ENCODE results near the gene MPO.

MPO gene

DNA sequence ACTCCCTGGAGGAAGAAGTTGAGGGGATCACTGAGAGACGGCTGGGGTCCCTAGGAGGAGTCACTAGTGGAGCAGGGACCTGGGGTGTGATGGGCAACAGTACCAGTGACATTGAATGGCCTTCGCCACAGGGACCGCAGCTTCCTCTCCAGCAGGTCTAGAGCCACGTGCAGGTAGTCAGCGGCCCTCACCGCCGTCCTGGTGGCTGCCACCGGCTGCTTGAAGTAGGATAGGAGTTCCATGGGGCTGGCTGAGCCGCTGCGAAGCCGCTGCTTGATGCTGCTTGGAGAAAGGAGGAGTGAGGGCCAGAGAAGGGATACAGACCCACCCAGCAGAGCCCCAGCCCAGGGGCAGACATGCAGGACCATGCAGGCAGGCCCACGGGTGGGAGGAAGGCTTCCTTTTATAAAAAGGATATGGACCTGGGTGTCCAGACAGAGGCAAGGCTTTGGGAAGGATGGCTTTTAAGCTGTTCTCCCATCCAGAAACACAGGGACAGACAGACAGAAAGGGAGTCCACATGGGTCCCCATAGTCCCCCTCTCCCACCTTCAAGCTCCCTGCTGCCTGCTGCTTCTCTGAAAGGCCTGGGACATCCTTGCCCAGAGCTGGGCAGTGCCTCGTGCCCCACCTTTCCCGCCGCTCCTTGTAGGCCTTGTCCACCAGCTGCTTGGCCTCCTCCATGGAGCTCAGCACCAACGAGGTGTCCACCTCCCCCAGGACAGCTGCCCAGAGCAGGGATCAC is 827 bp downstream of the MPO start:
- DNase-seq (ENCODE audit: low read depth, low spot score), result no peak

DNA sequence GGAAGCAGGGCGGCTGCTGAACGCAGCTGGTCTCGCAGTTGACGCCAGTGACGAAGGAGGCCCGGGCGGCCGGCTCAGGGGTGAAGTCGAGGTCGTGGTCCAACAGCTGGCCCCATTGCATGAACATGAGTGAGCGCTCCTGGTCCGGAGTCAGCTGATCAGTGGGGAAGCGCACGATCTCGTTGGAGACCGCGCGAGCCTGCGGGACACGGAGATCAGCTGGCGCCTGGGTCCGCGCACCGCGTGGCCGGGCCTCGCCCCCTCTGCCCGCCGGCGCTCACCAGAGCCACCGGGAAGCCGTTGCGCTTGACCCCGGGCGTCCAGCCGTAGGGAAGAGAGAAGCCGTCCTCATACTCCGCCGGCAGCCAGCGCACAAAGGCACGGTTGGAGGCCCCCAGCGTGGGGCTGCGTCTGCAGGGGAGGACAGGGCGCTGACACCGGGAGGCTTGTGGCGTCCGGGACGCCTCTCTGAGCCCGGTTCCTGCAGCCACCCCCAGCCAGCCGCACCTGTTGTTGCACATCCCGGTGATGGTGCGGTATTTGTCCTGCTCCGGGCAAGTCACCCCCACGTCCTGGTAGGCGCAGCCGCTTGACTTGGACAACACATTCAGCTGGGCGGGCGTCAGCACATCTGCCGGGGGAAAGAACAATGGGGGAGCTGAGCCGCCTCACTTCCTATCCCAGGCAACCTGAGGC is 1.6 kb downstream of the MPO start:
- peak; percentile 18 for DNase-seq (ENCODE audit: low read depth, low spot score)

DNA sequence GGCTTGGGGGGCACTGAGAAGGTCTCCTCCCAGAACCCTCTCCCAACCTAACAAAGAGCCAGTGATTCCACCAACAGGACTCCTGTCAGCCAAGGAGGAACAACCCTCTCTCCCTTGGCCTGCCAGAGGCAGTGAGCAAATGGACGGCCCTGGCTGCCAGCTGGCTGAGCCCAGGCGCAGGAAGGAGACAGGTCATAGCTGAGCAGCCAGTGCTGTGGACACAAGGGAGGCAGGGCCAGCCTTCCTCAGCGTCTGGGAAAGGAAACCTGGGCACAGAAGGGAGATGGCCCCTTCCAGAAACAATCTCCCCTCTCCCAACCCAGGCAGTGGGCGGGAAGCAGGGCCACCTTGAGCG is 2.1 kb downstream of the MPO start:
- no peak for DNase-seq (ENCODE audit: low read depth, low spot score)

DNA sequence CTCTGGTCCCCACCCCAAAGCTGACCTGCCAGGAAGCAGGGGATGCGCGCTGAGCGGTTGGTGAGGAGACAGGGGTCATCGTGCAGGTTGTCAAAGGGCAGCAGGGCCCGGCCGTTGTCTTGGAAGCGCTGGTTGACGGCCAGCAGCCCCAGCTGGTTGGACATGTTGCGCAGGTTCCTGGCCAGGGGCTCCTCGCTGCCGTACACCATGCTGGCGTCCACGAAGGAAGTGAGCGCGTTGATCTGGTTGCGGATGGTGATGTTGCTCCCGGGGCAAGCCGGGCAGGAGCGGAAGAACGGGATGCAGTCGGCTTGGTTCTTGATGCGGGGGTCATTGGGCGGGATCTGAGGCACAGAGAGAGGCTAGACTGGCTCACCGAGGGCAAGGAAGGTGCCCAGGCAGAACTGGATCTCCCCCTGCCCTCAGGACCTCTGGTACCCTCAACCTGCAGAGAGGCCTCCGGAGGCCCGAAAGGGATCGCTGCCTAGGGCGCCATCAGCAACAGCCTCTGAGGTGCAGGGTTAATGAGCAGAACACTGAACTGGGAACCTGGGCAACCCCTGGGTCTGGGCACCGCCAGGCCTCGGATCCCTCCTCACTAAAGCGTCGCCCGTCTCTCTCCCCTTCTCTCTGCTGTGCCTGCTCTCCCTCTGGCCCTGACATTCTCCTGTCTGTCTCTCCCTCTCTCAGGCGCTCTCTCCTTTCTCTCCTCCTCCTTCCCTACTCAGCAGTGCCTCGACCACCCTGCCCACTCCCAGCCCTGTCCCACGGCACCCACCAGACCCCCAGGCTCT is 2.7 kb downstream of the MPO start:
- no peak for DNase-seq (ENCODE audit: low read depth, low spot score)

DNA sequence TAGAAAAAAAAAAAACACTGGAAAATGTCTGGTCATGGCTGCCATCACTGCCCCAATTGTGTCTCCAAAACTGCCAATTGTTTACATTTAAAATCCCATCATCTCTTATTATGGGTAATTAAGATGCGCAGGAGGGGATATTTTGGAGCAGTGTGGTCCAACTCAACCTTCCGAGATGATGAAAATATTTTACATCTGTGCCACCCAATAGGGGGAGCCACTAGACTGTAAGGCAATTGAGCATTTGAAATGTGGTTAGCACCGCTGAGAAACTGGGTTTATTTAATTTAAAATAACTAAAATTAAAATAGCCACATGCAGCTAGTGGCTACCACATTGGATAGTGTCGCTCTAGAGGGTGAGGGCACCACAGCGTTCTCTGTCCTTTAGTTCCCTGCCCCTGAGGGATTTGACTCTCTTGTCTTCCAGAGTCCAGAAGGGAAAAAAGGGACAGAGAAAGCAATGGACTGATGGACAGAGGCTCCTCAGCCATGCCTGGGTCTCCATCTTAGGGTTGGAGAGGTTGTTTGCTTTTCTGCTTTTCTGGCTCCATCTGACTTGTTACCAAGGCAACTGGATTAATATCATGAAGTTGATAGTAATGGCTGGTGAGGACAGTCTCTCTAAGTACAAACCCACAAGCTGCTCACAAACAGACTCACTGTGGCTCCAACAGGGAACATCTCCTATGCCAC is 3.5 kb downstream of the MPO start:
- DNase-seq (ENCODE audit: low read depth, low spot score), result peak; percentile 6

DNA sequence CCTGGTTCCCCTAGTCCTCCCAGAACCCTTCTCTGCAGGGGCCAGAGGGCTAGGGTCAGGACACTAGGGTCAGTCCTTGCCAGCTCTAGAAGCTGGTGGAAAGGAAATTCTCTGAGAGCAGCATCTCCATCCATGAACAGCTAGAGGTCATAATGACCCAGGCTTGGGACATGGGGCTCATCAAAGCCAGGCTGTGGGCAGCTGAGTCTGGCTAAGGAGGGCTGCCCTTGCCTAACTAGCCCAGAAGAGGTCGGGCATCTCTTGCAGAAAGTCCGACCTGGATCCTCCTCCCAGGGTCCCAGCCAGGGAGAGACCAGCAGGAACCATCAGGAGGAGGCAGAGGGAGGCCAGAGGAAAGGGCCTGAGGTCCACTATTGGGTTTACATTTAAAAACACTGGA is 4.3 kb downstream of the MPO start:
- DNase-seq (ENCODE audit: low read depth, low spot score), result no peak

DNA sequence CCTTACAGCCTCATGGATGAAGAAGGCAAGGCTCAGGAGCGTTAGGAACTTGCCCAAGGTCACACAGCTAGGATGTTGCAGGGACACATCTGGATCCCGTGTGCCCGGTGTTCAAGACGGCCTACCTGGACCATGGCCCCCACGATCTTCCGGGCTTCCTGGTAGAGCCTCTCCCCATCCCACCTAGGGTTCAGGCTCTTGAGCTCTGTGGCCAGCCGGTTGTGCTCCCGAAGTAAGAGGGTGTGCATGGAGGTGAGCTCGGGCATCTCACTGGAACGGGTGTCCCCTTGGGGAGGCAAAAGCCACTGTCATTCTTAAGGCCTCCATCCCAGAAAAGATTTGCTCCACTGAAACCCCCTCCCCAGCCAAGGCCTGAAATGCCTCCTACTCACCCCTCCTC is 5.3 kb downstream of the MPO start:
- no peak for DNase-seq (ENCODE audit: low read depth, low spot score)

DNA sequence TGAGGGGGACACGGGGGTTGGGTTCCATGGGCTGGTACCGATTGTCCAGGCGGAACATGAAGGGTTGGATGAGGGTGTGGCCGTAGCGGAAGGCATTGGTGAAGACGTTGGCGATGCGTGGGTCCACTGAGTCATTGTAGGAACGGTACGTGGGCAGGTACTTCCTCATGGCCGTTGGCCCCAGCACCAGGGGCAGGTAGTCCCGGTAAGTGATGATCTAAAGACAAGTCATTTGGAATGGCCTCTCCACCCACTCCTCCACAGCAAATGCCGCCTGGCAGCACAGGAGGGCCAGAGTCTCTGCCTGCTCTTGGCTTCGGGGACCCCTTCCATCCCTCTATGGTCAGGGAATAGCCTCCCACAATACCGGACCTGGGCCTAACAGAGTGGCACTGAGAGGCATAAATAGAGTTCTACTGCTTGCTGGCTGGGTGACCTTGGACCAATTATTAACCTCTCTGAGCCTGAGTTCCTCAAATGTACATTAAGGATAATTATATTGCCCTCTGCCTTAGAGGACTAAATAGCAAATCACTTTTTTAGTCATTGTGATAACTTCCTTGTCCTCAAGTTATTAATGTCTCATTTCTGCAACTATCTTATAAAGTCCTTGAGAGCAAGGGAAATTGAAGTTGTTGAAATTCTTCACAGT is 7.2 kb downstream of the MPO start:
- no peak for DNase-seq (ENCODE audit: low read depth, low spot score)

DNA sequence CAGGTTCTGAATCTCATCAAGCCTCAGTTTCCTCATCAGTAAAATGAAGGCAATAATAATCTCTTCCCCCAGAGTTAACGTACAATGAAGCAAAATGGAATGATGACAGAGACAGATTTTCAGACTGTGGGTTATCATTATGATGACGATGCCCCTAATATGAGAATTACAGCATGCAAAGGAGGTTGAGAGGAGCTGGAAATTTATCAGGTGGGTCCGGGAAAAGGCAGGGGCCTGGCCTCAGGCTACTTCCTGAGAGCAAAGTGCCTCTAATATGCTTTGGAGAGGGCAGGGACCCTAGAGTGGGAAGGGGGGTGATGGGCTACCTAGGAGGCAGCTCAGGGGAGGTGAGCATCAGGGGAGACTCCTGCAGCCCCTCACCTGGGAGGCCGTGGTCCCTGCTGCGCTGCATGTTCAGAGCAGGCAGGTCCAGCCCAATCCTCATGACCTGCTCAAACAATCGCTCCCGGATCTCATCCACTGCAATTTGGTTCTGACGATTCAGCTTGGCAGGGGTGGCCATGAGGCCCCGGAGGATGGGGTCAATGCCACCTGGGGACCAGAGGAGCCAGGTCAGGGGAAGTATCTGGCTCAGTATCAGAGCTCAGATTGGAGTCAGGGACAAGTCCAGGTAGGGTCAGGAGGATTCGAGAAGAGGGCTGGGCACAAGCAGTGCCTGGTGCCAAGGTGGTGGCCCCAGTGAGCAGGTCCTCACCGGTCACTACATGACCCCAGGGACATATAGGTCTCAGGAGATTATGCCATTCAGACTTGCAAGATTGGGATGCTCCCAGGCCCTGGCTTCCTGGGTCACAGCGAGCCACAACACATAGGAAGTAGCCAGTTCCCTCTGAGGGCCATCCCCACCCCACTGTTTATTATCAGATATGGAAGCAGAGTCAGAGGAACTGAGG is 8.1 kb downstream of the MPO start:
- DNase-seq (ENCODE audit: low read depth, low spot score), result no peak

DNA sequence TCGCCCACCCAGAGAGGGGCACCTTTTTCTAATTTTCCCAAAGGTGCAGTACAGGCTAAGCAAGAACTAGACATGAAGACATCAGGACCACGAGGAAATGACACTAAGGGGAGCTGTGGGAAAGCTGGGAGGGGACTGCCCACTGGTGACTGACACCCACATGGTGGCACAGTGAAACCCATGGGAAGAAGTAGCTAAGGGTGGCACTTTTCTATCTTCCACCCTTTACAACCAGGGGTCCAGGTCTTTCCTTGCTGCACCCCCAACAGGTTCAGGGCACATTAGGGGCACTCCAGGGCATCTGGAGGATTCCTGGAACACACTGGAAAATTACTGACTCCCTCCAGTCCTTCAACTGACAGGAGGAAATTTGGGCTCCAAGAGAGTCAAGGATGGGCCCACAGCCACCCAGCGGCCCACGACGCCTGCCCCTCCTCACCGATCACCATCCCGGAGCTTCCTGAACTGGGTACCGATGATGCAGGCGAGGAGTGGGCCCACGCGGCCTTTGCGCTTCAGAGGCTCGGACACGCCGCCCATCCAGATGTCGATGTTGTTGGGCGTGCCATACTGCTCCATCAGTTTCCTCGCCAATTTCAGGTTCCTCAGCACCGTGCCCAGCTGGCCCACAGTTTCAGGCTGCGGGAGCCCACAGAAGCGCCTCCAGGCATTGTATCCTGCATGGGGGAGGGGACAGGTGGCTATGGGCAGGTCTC is 9.4 kb downstream of the MPO start:
- DNase-seq (ENCODE audit: low read depth, low spot score), result no peak

DNA sequence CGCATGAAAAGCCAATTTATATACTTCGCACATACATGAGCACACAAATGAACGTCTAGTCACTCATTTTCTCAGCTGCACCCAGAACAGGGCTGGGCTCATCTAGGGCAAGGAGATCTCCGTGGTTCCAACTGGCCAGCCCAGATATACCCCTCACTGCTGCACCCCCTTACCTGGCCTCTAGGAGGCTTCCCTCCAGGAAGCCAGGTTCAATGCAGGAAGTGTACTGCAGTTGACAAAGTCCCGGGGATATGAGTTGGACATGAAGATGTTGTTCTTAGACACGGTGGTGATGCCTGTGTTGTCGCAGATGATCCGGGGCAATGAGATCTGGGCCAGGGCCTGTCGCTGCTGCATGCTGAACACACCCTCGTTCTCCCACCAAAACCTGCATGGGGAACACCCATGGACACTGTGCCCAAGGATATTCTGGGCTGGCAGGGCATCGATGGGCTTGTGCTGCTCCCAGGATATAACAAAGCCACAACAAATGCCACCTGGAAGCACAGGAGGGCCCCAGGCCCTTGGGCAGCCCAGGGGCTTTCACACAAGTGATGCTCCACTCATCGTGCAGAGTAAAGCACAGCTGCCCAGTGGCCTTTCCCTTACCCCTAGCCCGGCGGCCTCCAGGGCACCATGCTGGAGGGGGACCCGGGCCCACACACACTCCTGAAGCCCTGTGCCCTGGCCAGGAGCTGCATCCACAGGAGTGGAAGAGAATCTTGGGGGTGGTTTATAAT is 10.1 kb downstream of the MPO start:
- DNase-seq (ENCODE audit: low read depth, low spot score), result no peak

DNA sequence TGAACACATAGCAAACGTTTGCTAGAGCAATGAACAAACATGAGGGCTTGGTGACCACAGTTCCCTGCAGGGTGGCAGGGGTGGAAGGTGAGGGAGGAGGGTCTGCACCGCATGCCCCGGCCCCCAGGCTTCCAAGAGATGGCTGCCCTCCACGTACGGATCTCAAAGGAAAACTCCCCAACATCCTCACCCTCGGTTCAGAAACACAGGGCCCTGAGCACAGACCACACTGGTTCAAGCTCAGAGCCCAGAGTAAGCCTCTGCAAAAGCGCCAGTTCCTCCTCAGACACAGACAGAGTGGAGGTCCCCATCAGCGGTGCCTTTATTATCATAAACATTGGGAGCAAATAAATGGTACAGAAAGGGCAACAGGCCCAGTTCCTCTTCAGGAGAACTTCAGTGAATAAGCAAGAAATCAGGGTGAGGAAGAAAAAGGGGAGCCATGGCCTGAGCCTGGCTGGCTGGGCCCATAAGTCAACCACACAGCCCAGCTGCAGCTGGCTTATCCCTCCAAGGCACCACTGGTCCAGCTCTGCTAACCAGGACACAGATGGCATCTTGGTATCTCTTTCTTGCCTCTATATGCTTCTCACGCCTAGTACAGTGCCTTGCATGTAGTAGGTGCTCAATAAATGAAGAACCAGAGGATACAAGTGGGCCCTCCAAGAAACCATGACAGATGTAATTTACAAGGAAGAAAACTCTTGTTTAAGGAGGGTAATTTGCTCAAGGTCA is 11.0 kb downstream of the MPO start:
- DNase-seq (ENCODE audit: low read depth, low spot score), result no peak

DNA sequence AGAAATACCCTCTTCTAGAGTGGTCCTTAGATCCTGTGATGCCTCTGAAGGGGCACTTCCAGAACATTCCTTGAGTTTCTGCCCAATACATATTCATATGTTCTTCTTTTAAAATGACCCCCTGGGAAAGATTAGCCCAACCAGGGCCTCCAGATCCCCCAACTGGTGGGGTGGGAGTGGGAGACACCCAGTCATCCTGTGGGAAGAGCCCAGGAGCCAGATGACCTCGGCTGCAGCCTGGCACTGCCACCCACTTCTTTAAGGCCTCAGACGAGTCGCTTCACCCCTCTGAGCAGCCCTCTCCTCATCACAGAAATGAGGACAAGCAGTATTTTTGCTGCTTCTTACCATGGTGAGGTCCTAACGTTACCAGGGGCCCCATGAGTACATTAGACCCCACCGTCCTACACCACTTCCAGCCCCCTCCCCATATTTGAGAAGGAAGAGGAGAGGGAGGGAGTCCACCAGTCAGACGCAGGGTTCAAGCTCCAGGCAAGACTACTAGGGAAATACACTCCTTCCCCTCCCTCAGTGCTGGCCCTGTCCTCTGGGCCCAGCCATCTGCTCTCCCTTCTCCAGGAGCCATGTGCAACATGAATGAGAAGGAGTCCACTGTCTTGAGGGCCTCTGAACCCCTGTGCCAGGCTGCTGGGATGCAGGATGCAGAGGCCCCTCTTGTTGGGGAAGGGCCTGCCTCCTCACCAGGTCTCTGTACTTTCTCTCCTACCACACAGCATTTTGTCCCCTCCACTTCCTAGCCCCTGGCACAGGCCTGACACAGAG is 11.8 kb downstream of the MPO start:
- no peak for DNase-seq (ENCODE audit: low read depth, low spot score)

DNA sequence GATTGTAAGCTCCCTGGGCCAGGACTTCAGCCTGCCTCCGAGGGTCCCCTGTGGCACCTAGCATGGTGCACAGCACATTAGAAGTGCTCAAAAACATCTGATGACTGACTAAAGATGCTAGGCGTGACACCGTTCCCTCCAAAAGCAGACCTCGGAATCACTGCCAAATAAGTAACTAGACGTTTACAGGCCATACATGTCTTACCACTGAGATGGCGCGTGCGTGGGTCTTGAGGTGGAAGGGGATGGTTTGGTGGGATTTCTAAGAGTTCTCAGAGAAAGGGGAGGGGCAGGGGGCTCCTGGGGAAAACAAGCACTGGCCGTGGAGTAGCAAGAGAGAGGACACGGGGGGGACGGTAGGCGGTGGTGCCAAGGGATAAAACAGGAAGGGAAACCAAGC is 12.4 kb downstream of the MPO start:
- no peak for DNase-seq (ENCODE audit: low read depth, low spot score)

DNA sequence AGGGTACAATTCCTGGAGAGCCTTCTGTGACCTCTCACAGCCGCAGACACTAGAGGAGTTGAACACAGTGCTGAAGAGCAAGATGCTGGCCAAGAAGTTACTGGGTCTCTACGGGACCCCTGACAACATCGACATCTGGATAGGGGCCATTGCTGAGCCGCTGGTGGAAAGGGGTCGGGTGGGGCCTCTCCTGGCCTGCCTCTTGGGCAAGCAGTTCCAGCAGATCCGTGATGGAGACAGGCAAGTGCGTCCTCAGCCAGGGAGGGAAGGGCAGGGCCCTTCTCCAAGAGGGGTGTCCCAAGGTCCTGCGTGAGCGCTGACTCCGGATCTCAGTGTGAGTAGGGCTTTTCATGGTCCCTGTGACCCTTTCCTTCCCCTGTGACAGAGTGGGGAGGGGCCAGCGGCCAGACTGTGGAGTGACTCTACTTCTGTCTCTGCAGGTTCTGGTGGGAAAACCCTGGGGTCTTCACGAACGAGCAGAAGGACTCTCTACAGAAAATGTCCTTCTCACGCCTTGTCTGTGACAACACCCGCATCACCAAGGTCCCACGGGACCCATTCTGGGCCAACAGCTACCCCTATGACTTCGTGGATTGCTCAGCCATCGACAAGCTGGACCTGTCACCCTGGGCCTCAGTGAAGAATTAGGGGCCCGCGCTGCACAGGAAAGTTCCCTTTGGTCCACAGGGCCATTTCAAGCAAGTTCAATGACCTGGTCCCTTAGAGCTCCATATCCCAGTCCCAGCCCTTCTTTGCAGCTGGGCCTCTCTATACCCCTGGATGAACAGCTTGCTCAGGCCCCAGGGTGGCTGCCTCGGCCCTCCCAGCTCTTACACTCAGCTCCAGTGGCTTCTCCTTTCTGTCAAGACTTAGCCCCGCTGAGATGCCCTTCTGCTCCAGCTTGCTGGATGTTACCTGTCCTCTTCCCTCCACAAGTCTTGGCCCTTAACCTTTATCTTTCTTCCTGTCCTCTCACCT is 13.1 kb downstream of the MPO start:
- no peak for DNase-seq (ENCODE audit: low read depth, low spot score)
